H1 (cell line): Measurements from ENCODE around the gene RNF212. TPM values are rescaled to one million over a fixed set of nuclear protein-coding genes. Genes with fewer than 3 reads are reported as not detected.

Experiments used
- CTCF ChIA-PET: fragments of 300-600 bp; sonication (Branson Sonifier 250); formaldehyde crosslinking; loops from one replicate; lab custom pipeline; 2021; ENCODE audit not compliant: partially characterized antibody; lab: Charles Lee
- POLR2A ChIA-PET: fragments of 300-600 bp; sonication (Branson Sonifier 250); formaldehyde crosslinking; loops from one replicate; lab custom pipeline; 2021; ENCODE audit warnings: inconsistent platforms; ENCODE audit not compliant: partially characterized antibody; lab: Charles Lee
- DNase-seq, 2 experiments: peaks; one replicate each; pipeline versions ENCODE4 v3.0.0 to v3.0.0-alpha.2; 2010 to 2022; ENCODE audit warnings: low spot score in 2 of 2, low read depth in 1 of 2, mixed read lengths in 1 of 2
- FAIRE-seq: peaks from 2 replicates; lab custom pipeline; 2011; peaks lifted over from hg19 to GRCh38; lab: Jason Lieb, UNC
- H2AFZ ChIP-seq: 2 replicates; pipeline ENCODE4 v1.8.1; 2012; ENCODE audit warnings: low read length, inconsistent platforms
- H2AK5ac ChIP-seq: 2 replicates; pipeline ENCODE4 v1.6.1; 2013; ENCODE audit warnings: low read depth, low read length
- H2BK120ac ChIP-seq: replicated peaks from 2 replicates; pipeline ENCODE3; 2013; ENCODE audit warnings: low read depth, low read length, inconsistent platforms
- H2BK12ac ChIP-seq: 2 replicates; pipeline ENCODE4 v1.6.1; 2013; ENCODE audit warnings: low read depth, low read length
- H2BK15ac ChIP-seq: 2 replicates; pipeline ENCODE4 v1.6.1; 2013; ENCODE audit warnings: low read length
- H2BK20ac ChIP-seq: 2 replicates; pipeline ENCODE4 v1.6.1; 2013; ENCODE audit warnings: low read length
- H2BK5ac ChIP-seq: 2 replicates; pipeline ENCODE4 v1.6.1; 2013; ENCODE audit warnings: low read depth, low read length
- H3K14ac ChIP-seq: 2 replicates; pipeline ENCODE4 v1.6.1; 2013; ENCODE audit warnings: inconsistent platforms; ENCODE audit not compliant: insufficient read length
- H3K18ac ChIP-seq: 2 replicates; pipeline ENCODE4 v1.6.1; 2013; ENCODE audit warnings: low read length; ENCODE audit errors: extremely low read depth
- H3K23ac ChIP-seq: 2 replicates; pipeline ENCODE4 v1.6.1; 2013; ENCODE audit warnings: inconsistent platforms; ENCODE audit not compliant: insufficient read length
- H3K23me2 ChIP-seq: 2 replicates; pipeline ENCODE4 v1.6.1; 2013; ENCODE audit warnings: low read depth, low read length
- H3K27ac ChIP-seq: 2 replicates; pipeline ENCODE4 v1.6.1; 2011; ENCODE audit warnings: low read depth, low read length, inconsistent platforms
- H3K27me3 ChIP-seq, 4 experiments: replicated peaks in 1 of 4; 1 replicate in 1 of 4; 2 replicates in 3 of 4; pipeline versions ENCODE4 v1.6.1 to v1.8.1; 2011 to 2013; ENCODE audit warnings: low read length in 3 of 4, mild to moderate bottlenecking in 3 of 4, inconsistent platforms in 2 of 4, mixed read lengths in 2 of 4, moderate library complexity in 1 of 4; ENCODE audit not compliant: control insufficient read depth in 3 of 4, insufficient read depth in 3 of 4; ENCODE audit errors: extremely low read depth in 1 of 4
- H3K36me3 ChIP-seq, 4 experiments: 2 replicates each; pipeline versions ENCODE4 v1.6.1 to v1.8.1; 2011 to 2013; ENCODE audit warnings: mild to moderate bottlenecking in 4 of 4, low read length in 3 of 4, moderate library complexity in 2 of 4, control low read depth in 1 of 4, inconsistent platforms in 1 of 4; ENCODE audit not compliant: insufficient read depth in 4 of 4, control insufficient read depth in 2 of 4
- H3K4ac ChIP-seq: replicated peaks from 2 replicates; pipeline ENCODE3; 2013; ENCODE audit warnings: low read length, low read depth, mixed read lengths, inconsistent platforms; ENCODE audit not compliant: insufficient read length
- H3K4me1 ChIP-seq, 4 experiments: replicated peaks in 1 of 4; 1 replicate in 1 of 4; 2 replicates in 3 of 4; pipeline versions ENCODE4 v1.6.1 to v1.8.1; 2011 to 2013; ENCODE audit warnings: low read length in 3 of 4, inconsistent platforms in 2 of 4, mixed read lengths in 1 of 4; ENCODE audit not compliant: insufficient read depth in 4 of 4, control insufficient read depth in 3 of 4
- H3K4me2 ChIP-seq, 2 experiments: 2 replicates each; pipeline versions ENCODE4 v1.6.1 to v1.8.1; 2011 to 2013; ENCODE audit warnings: low read depth in 2 of 2, low read length in 2 of 2, control low read depth in 1 of 2, inconsistent platforms in 1 of 2, mild to moderate bottlenecking in 1 of 2; ENCODE audit not compliant: insufficient read depth in 1 of 2
- H3K4me3 ChIP-seq, 4 experiments: fragments of 200-600, 300-600 bp in 1 of 4; sonication (generic), shearing (Covaris generic), sonication (Bioruptor Twin) in 1 of 4; 2 replicates each; pipeline versions ENCODE4 v1.5.1 to v1.8.1; 2011 to 2016; ENCODE audit warnings: low read length in 4 of 4, low read depth in 3 of 4, control low read depth in 2 of 4, inconsistent platforms in 2 of 4, mild to moderate bottlenecking in 2 of 4, mixed read lengths in 1 of 4, moderate library complexity in 1 of 4; ENCODE audit not compliant: insufficient read depth in 2 of 4; ENCODE audit errors: extremely low read depth in 1 of 4
- H3K56ac ChIP-seq: replicated peaks from 2 replicates; pipeline ENCODE3; 2013; ENCODE audit warnings: low read depth, mild to moderate bottlenecking, mixed read lengths, low read length, inconsistent platforms; ENCODE audit not compliant: insufficient read length
- H3K79me1 ChIP-seq: 2 replicates; pipeline ENCODE4 v1.6.1; 2013; ENCODE audit warnings: low read depth, low read length, control low read depth
- H3K79me2 ChIP-seq, 2 experiments: 2 replicates each; pipeline versions ENCODE4 v1.6.1 to v1.8.1; 2012 to 2013; ENCODE audit warnings: low read length in 2 of 2, mild to moderate bottlenecking in 2 of 2, inconsistent platforms in 1 of 2; ENCODE audit not compliant: insufficient read depth in 2 of 2, control insufficient read depth in 1 of 2
- H3K9ac ChIP-seq, 4 experiments: replicated peaks in 1 of 4; 1 replicate in 1 of 4; 2 replicates in 3 of 4; pipeline versions ENCODE4 v1.6.1 to v1.8.1; 2011 to 2013; ENCODE audit warnings: low read depth in 3 of 4, low read length in 3 of 4, control low read depth in 2 of 4, mild to moderate bottlenecking in 2 of 4, moderate library complexity in 2 of 4, inconsistent platforms in 1 of 4; ENCODE audit errors: extremely low read depth in 1 of 4
- H3K9me3 ChIP-seq, 2 experiments: 2 replicates each; pipeline versions ENCODE4 v1.6.1 to v1.8.1; 2012 to 2013; ENCODE audit warnings: mild to moderate bottlenecking in 2 of 2, moderate library complexity in 2 of 2, control low read depth in 1 of 2, inconsistent platforms in 1 of 2, low read depth in 1 of 2, low read length in 1 of 2, mixed read lengths in 1 of 2; ENCODE audit not compliant: insufficient read depth in 2 of 2
- H4K20me1 ChIP-seq, 2 experiments: replicated peaks in 1 of 2; 2 replicates each; pipeline versions ENCODE3 to v1.8.1; 2011 to 2013; ENCODE audit warnings: inconsistent platforms in 2 of 2, low read length in 2 of 2, mild to moderate bottlenecking in 1 of 2; ENCODE audit not compliant: insufficient read depth in 2 of 2, control insufficient read depth in 1 of 2
- H4K5ac ChIP-seq: 2 replicates; pipeline ENCODE4 v1.6.1; 2013; ENCODE audit warnings: low read length, low read depth, mixed read lengths, inconsistent platforms; ENCODE audit not compliant: insufficient read length
- H4K8ac ChIP-seq: 2 replicates; pipeline ENCODE4 v1.8.0; 2013; ENCODE audit warnings: mild to moderate bottlenecking, moderate library complexity, low read length, inconsistent platforms; ENCODE audit not compliant: insufficient read depth; ENCODE audit errors: extremely low read depth
- H4K91ac ChIP-seq: replicated peaks from 2 replicates; pipeline ENCODE3; 2013; ENCODE audit warnings: low read length, mixed read lengths, inconsistent platforms; ENCODE audit not compliant: insufficient read length
- ATF2 ChIP-seq: IDR thresholded peaks from 2 replicates; pipeline ENCODE4 v1.6.1; 2012; ENCODE audit warnings: low read length, inconsistent platforms
- E2F6 ChIP-seq: IDR thresholded peaks from 2 replicates; pipeline ENCODE4 v1.6.1; 2012; ENCODE audit warnings: inconsistent platforms
- EGR1 ChIP-seq: IDR thresholded peaks from 2 replicates; pipeline ENCODE4 v1.6.1; 2011; ENCODE audit warnings: low read depth, low read length, borderline replicate concordance
- EZH2 ChIP-seq: fragments of 200-600 bp; sonication (generic); IDR thresholded peaks from 2 replicates; pipeline ENCODE4 v1.7.1; 2012; ENCODE audit warnings: low read depth, mild to moderate bottlenecking, moderate library complexity, low read length, inconsistent platforms; ENCODE audit not compliant: severe bottlenecking
- HDAC6 ChIP-seq: IDR thresholded peaks from one replicate; pipeline ENCODE4 v1.7.1; 2012; ENCODE audit warnings: low read depth, mild to moderate bottlenecking, inconsistent platforms, low read length, moderate library complexity
- SIN3A ChIP-seq, 2 experiments: IDR thresholded peaks in 1 of 2; conservative IDR thresholded peaks in 1 of 2; 2 replicates each; pipeline ENCODE4 v1.6.1; 2011 to 2012; ENCODE audit warnings: low read length in 2 of 2, improper control_type of control experiment in 1 of 2, low read depth in 1 of 2, mild to moderate bottlenecking in 1 of 2
- TAF1 ChIP-seq: IDR thresholded peaks from 2 replicates; pipeline ENCODE4 v1.6.1; 2011; ENCODE audit warnings: mild to moderate bottlenecking, low read depth, low read length
- WGBS, 2 experiments: shearing (Covaris generic) in 1 of 2; methylation state at CpG; one replicate each; pipeline versions ENCODE4 v1.1.6 to v1.1.7; 2013 to 2015; ENCODE audit warnings: low lambda C conversion rate in 2 of 2, mixed read lengths in 2 of 2, inconsistent platforms in 1 of 2, low coverage in 1 of 2, missing lambda C conversion rate in 1 of 2; ENCODE audit not compliant: insufficient replicate concordance in 2 of 2, insufficient coverage in 1 of 2, insufficient read length in 1 of 2; ENCODE audit errors: extremely low coverage in 1 of 2, missing lambda C conversion rate in 1 of 2; 5-methylcytosine and 5-hydroxymethylcytosine counted together
- polyA plus RNA-seq, 7 experiments: library from polyadenylated mRNA; depleted of rRNA in 3 of 7; stranded (reverse) in 5 of 7; unstranded in 2 of 7; fragments of >200 nt in 5 of 7; fragments of 200-250 nt in 2 of 7; gene quantifications; 1 replicate in 5 of 7; 2 replicates in 1 of 7; 4 replicates in 1 of 7; pipeline versions ENCODE4 v1.2.1 to v1.2.3, GENCODE V29; 2011 to 2013; ENCODE audit warnings: missing spikeins in 2 of 7, mixed read lengths in 2 of 7
- total RNA-seq: library from RNA; stranded (reverse); fragmentation: NEBNext Ultra II Directional; extraction: Animal tissue kit (Norgen Biotek cat#: 25700); gene quantifications from 2 replicates; pipeline ENCODE4 v1.2.1, GENCODE V29; 2021

Gene RNF212
- total and polyA plus RNA-seq, 2 of the 8 experiments (the other 6 are each of a cell fraction or from before 2014, with no cell fraction given) = 3.4 to 5.4 TPM

GRCh38 chr4:1055721-1056590 lies 57.4 kb downstream of the RNF212 start:
- no peak overlapping the region for H2BK120ac ChIP-seq
- peaks cover 0 to 2% of the 10 kb centered on the region in 2 experiments for H4K20me1 ChIP-seq
- peaks cover 0 to 7% (median 4%) of the 10 kb centered on the region in 4 experiments; a peak in 2 of 7 replicates for H3K4me1 ChIP-seq
- FAIRE-seq (no peak), DNase-seq (no peak)
- H4K5ac ChIP-seq = no peak overlapping the region
- H2AFZ ChIP-seq = 0 out of 2 replicates have a peak overlapping the region, but pooled peaks have one; percentile 82
- peak overlapping the region; percentile 2 to 22; a peak in 2 of 4 replicates for H3K4me2 ChIP-seq
- H3K36me3 ChIP-seq = no peaks in the 10 kb centered on the region
- H2BK5ac ChIP-seq = no peak overlapping the region
- peak overlapping the region in 1 of 4 experiments; percentile 5; a peak in 1 of 8 replicates for H3K4me3 ChIP-seq
- no peak overlapping the region for H2BK20ac ChIP-seq
- POLR2A ChIA-PET = interaction anchor here (0.8 to 1.5 kb wide), 2 partner anchors 10 to 124 kb away, joined by 3 to 5 read pairs; partner anchors contain the start of genes GAK and TMEM175
- no peaks in the 10 kb centered on the region for H3K79me1 ChIP-seq
- H3K23me2 ChIP-seq = no peaks in the 10 kb centered on the region
- H4K91ac ChIP-seq = no peak overlapping the region
- no peak overlapping the region for H3K56ac ChIP-seq
- H3K18ac ChIP-seq = no peak overlapping the region
- no peaks in the 10 kb centered on the region for H3K79me2 ChIP-seq
- H2BK12ac ChIP-seq = no peak overlapping the region; the same call in 1 of the 2 replicates
- no peak overlapping the region for H2AK5ac ChIP-seq
- no peak overlapping the region for H4K8ac ChIP-seq
- H3K27ac ChIP-seq = no peak overlapping the region
- WGBS, 2 experiments = 74% methylated on average over 31 of the region's 34 CpGs; no CpG with 5 or more reads in 1 of the 2 experiments
- H3K9me3 ChIP-seq = no peaks in the 10 kb centered on the region
- no peak overlapping the region for H3K23ac ChIP-seq
- peaks cover 0 to 20% (median 14%) of the 10 kb centered on the region in 4 experiments; a peak in 6 of 7 replicates for H3K27me3 ChIP-seq
- H3K4ac ChIP-seq = no peak overlapping the region
- no peak overlapping the region for H3K14ac ChIP-seq
- no peak overlapping the region for H3K9ac ChIP-seq
- CTCF ChIA-PET = interaction anchor here (1.2 to 1.4 kb wide), 3 partner anchors 9 to 47 kb away, joined by 3 to 7 read pairs (median 3); no protein-coding TSS in a partner anchor
- no peak overlapping the region for H2BK15ac ChIP-seq
- no peak for TF ChIP-seq EZH2
- TF ChIP-seq TAF1 = no peak
- no peak for TF ChIP-seq HDAC6
- TF ChIP-seq ATF2 = no peak
- TF ChIP-seq SIN3A (conservative IDR thresholded peaks at IDR 0.05 in 1 of 2, IDR thresholded peaks at IDR 0.05 in 1 of 2; ENCODE audit: low read depth in 1 of 2, low read length in 2 of 2) = no peak
- peak; percentile 82 for TF ChIP-seq E2F6
- TF ChIP-seq EGR1 = peak; percentile 57
